Measurements from ENCODE around the gene MICALL2.

- no peak for TF ChIP-seq GABPB1 (CRISPR knock-in tag; IDR thresholded peaks at IDR 0.05)
- TF ChIP-seq CTCF (IDR thresholded peaks at IDR 0.05) = no peak
- TF ChIP-seq ERG (CRISPR knock-in tag; IDR thresholded peaks at IDR 0.05) = no peak
- TF ChIP-seq, protein P1, sequence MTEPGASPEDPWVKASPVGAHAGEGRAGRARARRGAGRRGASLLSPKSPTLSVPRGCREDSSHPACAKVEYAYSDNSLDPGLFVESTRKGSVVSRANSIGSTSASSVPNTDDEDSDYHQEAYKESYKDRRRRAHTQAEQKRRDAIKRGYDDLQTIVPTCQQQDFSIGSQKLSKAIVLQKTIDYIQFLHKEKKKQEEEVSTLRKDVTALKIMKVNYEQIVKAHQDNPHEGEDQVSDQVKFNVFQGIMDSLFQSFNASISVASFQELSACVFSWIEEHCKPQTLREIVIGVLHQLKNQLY (CRISPR knock-in tag; IDR thresholded peaks at IDR 0.05) = no peak
- TF ChIP-seq ZBTB21 (CRISPR knock-in tag; IDR thresholded peaks at IDR 0.05; ENCODE audit: borderline replicate concordance) = no peak
- TF ChIP-seq, protein P2, sequence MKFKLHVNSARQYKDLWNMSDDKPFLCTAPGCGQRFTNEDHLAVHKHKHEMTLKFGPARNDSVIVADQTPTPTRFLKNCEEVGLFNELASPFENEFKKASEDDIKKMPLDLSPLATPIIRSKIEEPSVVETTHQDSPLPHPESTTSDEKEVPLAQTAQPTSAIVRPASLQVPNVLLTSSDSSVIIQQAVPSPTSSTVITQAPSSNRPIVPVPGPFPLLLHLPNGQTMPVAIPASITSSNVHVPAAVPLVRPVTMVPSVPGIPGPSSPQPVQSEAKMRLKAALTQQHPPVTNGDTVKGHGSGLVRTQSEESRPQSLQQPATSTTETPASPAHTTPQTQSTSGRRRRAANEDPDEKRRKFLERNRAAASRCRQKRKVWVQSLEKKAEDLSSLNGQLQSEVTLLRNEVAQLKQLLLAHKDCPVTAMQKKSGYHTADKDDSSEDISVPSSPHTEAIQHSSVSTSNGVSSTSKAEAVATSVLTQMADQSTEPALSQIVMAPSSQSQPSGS (CRISPR knock-in tag; IDR thresholded peaks at IDR 0.05; ENCODE audit: borderline replicate concordance, low read depth) = no peak
- TF ChIP-seq JUN (CRISPR knock-in tag; IDR thresholded peaks at IDR 0.05) = no peak
Observed at GRCh38 chr7:1496531-1497292, 37.4 kb upstream of the MICALL2 start.
